HL-60 (cell line): Measurements from ENCODE around the gene ALDH3B1.

Experiments
- DNase-seq, 2 experiments: peaks; one replicate each; pipeline ENCODE4 v3.0.0-alpha.2; 2010 to 2020; ENCODE audit warnings: low read depth in 1 of 2, low spot score in 1 of 2
- H3K27ac ChIP-seq: fragments of 250-450 bp; sonication (Bioruptor Pico); replicated peaks from 2 replicates; pipeline ENCODE4 v1.5.1; 2020; ENCODE audit warnings: mild to moderate bottlenecking, moderate library complexity
- H3K27me3 ChIP-seq: fragments of 250-450 bp; sonication (Bioruptor Pico); 2 replicates; pipeline ENCODE4 v1.5.1; 2021; ENCODE audit warnings: mild to moderate bottlenecking, moderate library complexity; ENCODE audit not compliant: insufficient read depth, poor library complexity, severe bottlenecking
- H3K4me3 ChIP-seq: replicated peaks from 2 replicates; pipeline ENCODE4 v1.5.1; 2011; ENCODE audit warnings: mild to moderate bottlenecking, control low read depth, low read length; ENCODE audit not compliant: insufficient read depth
- GABPA ChIP-seq: IDR thresholded peaks from 2 replicates; pipeline ENCODE4 v1.6.1; 2012; ENCODE audit warnings: low read depth
- POLR2AphosphoS5 ChIP-seq: IDR thresholded peaks from 2 replicates; pipeline ENCODE4 v1.6.1; 2012; ENCODE audit warnings: low read depth
- REST ChIP-seq: IDR thresholded peaks from 2 replicates; pipeline ENCODE4 v1.6.1; 2012; ENCODE audit warnings: low read depth; ENCODE audit not compliant: insufficient replicate concordance
- SPI1 ChIP-seq: IDR thresholded peaks from 2 replicates; pipeline ENCODE4 v1.6.1; 2012; ENCODE audit warnings: low read depth, mild to moderate bottlenecking, borderline replicate concordance
- TF ChIP-seq, protein P1 (sequence below): IDR thresholded peaks from one replicate; pipeline ENCODE4 v1.5.1; 2011; ENCODE audit warnings: low read length, control low read depth, inconsistent platforms; ENCODE audit not compliant: insufficient read depth

Gene ALDH3B1

GRCh38 chr11:68043349-68044144 lies 33.4 kb downstream of the ALDH3B1 start:
- H3K4me3 ChIP-seq = peak overlapping the region; percentile 40
- H3K27me3 ChIP-seq = no peaks in the 10 kb centered on the region
- H3K27ac ChIP-seq = peak overlapping the region; percentile 81
- TF ChIP-seq, protein P1, sequence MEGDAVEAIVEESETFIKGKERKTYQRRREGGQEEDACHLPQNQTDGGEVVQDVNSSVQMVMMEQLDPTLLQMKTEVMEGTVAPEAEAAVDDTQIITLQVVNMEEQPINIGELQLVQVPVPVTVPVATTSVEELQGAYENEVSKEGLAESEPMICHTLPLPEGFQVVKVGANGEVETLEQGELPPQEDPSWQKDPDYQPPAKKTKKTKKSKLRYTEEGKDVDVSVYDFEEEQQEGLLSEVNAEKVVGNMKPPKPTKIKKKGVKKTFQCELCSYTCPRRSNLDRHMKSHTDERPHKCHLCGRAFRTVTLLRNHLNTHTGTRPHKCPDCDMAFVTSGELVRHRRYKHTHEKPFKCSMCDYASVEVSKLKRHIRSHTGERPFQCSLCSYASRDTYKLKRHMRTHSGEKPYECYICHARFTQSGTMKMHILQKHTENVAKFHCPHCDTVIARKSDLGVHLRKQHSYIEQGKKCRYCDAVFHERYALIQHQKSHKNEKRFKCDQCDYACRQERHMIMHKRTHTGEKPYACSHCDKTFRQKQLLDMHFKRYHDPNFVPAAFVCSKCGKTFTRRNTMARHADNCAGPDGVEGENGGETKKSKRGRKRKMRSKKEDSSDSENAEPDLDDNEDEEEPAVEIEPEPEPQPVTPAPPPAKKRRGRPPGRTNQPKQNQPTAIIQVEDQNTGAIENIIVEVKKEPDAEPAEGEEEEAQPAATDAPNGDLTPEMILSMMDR = no peak
- TF ChIP-seq SPI1 (peak; percentile 49; the same call in 1 of the 2 replicates), POLR2AphosphoS5 (no peak)
- peak; percentile 88 to 93 for DNase-seq

GRCh38 chr11:68044145-68044813 lies 34.2 kb downstream of the ALDH3B1 start:
- TF ChIP-seq SPI1 (no peak), POLR2AphosphoS5 (no peak), GABPA (no peak), REST (no peak)
- TF ChIP-seq, protein P1 = no peak
- peak overlapping the region; percentile 81 for H3K27ac ChIP-seq
- H3K4me3 ChIP-seq = no peak overlapping the region; the same call in 1 of the 2 replicates
- peak in 1 of 2 experiments; percentile 49 for DNase-seq
- no peaks in the 10 kb centered on the region for H3K27me3 ChIP-seq

GRCh38 chr11:68044898-68045351 lies 34.8 kb downstream of the ALDH3B1 start:
- Histone ChIP-seq H3K4me3 (no peak overlapping the region), H3K27me3 (no peaks in the 10 kb centered on the region), H3K27ac (no peak overlapping the region)
- no peak for TF ChIP-seq GABPA
- no peak for TF ChIP-seq SPI1
- no peak for TF ChIP-seq REST
- TF ChIP-seq POLR2AphosphoS5 = no peak
- TF ChIP-seq, protein P1 = no peak
- DNase-seq = peak in 1 of 2 experiments; percentile 32
